ENCODE measurements around the gene RSPRY1.

DNA sequence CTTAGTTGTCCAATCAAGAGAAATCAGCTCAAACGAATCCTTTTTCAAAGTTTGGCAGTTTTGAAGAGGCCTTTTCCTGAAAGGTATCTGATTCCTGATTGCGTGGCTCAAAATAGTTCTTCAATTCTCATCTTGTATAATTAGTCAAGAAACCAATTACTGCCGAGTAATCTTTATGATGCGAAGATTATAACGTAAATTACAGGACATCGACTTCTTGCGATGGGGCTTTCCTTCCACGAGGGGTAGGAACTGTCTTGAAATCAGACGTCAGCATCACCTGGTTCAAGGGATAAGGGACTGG, 58.3 kb downstream of the RSPRY1 start:
- TF ChIP-seq, protein P1, sequence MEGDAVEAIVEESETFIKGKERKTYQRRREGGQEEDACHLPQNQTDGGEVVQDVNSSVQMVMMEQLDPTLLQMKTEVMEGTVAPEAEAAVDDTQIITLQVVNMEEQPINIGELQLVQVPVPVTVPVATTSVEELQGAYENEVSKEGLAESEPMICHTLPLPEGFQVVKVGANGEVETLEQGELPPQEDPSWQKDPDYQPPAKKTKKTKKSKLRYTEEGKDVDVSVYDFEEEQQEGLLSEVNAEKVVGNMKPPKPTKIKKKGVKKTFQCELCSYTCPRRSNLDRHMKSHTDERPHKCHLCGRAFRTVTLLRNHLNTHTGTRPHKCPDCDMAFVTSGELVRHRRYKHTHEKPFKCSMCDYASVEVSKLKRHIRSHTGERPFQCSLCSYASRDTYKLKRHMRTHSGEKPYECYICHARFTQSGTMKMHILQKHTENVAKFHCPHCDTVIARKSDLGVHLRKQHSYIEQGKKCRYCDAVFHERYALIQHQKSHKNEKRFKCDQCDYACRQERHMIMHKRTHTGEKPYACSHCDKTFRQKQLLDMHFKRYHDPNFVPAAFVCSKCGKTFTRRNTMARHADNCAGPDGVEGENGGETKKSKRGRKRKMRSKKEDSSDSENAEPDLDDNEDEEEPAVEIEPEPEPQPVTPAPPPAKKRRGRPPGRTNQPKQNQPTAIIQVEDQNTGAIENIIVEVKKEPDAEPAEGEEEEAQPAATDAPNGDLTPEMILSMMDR (conservative IDR thresholded peaks at IDR 0.05): no peak
- TF ChIP-seq ZFX (IDR thresholded peaks at IDR 0.05): no peak
